B cell (primary cell): Measurements from ENCODE around the gene TGFBR2. TPM values are rescaled to one million over a fixed set of nuclear protein-coding genes. Genes with fewer than 3 reads are reported as not detected.

Source experiments
- ATAC-seq: fragments of 200-7000 bp; cut with Tn5 transposase; one replicate; pipeline ENCODE4 v1.10.0; 2021; ENCODE audit warnings: low read depth, mild to moderate bottlenecking, moderate number of reproducible peaks, moderate library complexity
- CTCF ChIA-PET: fragments of 350-600 bp; sonication (Branson Sonifier 250); formaldehyde crosslinking; loops from one replicate; lab custom pipeline; 2021; ENCODE audit warnings: antibody characterized with exemption, inconsistent platforms; lab: Charles Lee
- POLR2A ChIA-PET: fragments of 350-600 bp; sonication (Branson Sonifier 250); formaldehyde crosslinking; loops from one replicate; lab custom pipeline; 2021; ENCODE audit warnings: antibody characterized with exemption; lab: Charles Lee
- DNase-seq: peaks from one replicate; pipeline ENCODE4 v3.0.0; 2013
- H2AFZ ChIP-seq: 2 replicates; pipeline ENCODE4 v1.6.1; 2012; ENCODE audit warnings: mild to moderate bottlenecking, low read depth, low read length; ENCODE audit not compliant: insufficient read depth, poor library complexity, severe bottlenecking
- H3K27ac ChIP-seq, 2 donors: 1 replicate in 1 of 2; 2 replicates in 1 of 2; pipeline ENCODE4 v1.5.1; 2012 to 2013; ENCODE audit warnings: low read length in 2 of 2, mild to moderate bottlenecking in 2 of 2, moderate library complexity in 1 of 2
- H3K27me3 ChIP-seq, 4 experiments: fragments of 200-600 bp in 1 of 4; sonication (generic) in 1 of 4; replicated peaks in 1 of 4; 1 replicate in 2 of 4; 2 replicates in 2 of 4; pipeline versions ENCODE4 v1.6.1 to v1.7.0; 2013 to 2016; ENCODE audit warnings: low read length in 3 of 4, mild to moderate bottlenecking in 2 of 4, mixed read lengths in 1 of 4, moderate library complexity in 1 of 4; ENCODE audit not compliant: insufficient read depth in 4 of 4, control insufficient read depth in 3 of 4; ENCODE audit errors: control extremely low read depth in 1 of 4
- H3K36me3 ChIP-seq, 2 experiments: replicated peaks in 1 of 2; 1 replicate in 1 of 2; 2 replicates in 1 of 2; pipeline versions ENCODE4 v1.6.1 to v1.7.1; 2013; ENCODE audit warnings: low read length in 1 of 2; ENCODE audit not compliant: insufficient read depth in 2 of 2, control insufficient read depth in 1 of 2; ENCODE audit errors: control extremely low read depth in 1 of 2, extremely low read depth in 1 of 2
- H3K4me1 ChIP-seq, 2 donors: fragments of 200-600 bp in 1 of 2; sonication (generic) in 1 of 2; 1 replicate in 1 of 2; 2 replicates in 1 of 2; pipeline versions ENCODE4 v1.5.1 to v1.6.1; 2013 to 2017; ENCODE audit warnings: low read length in 2 of 2; ENCODE audit not compliant: control insufficient read depth in 2 of 2, insufficient read depth in 2 of 2
- H3K4me2 ChIP-seq: replicated peaks from 2 replicates; pipeline ENCODE3; 2012; ENCODE audit warnings: mild to moderate bottlenecking, low read depth, low read length; ENCODE audit not compliant: poor library complexity, severe bottlenecking
- H3K4me3 ChIP-seq, 5 experiments: fragments of 200-600 bp in 1 of 5; sonication (generic) in 1 of 5; 1 replicate in 3 of 5; 2 replicates in 2 of 5; pipeline versions ENCODE4 v1.5.1 to v1.7.0; 2011 to 2016; ENCODE audit warnings: low read length in 4 of 5, mild to moderate bottlenecking in 4 of 5, low read depth in 2 of 5, control low read depth in 1 of 5, moderate library complexity in 1 of 5; ENCODE audit not compliant: insufficient read depth in 1 of 5; ENCODE audit errors: control extremely low read depth in 1 of 5, extremely low read depth in 1 of 5
- H3K79me2 ChIP-seq: fragments of 200-600 bp; sonication (generic); one replicate; pipeline ENCODE4 v1.6.0; 2016; ENCODE audit warnings: low read length; ENCODE audit not compliant: control insufficient read depth, insufficient read depth
- H3K9ac ChIP-seq: fragments of 200-600 bp; sonication (generic); 2 replicates; pipeline ENCODE4 v1.6.1; 2017; ENCODE audit warnings: mild to moderate bottlenecking, low read length, moderate library complexity
- H3K9me3 ChIP-seq, 3 donors: one replicate each; pipeline versions ENCODE4 v1.6.1 to v1.7.1; 2013; ENCODE audit warnings: low read length in 2 of 3; ENCODE audit not compliant: control insufficient read depth in 2 of 3, insufficient read depth in 1 of 3; ENCODE audit errors: control extremely low read depth in 1 of 3
- H4K20me1 ChIP-seq: 2 replicates; pipeline ENCODE4 v1.6.0; 2012; ENCODE audit warnings: mild to moderate bottlenecking, low read length; ENCODE audit not compliant: insufficient read depth, control insufficient read depth, poor library complexity, severe bottlenecking
- H3K27ac Mint-ChIP-seq: one replicate; pipeline ENCODE4 v1.8.0; 2021; ENCODE audit warnings: mixed read lengths
- H3K27me3 Mint-ChIP-seq: one replicate; pipeline ENCODE4 v1.8.0; 2021; ENCODE audit warnings: mixed read lengths
- H3K4me1 Mint-ChIP-seq: one replicate; pipeline ENCODE4 v1.8.0; 2021; ENCODE audit warnings: mixed read lengths
- H3K4me3 Mint-ChIP-seq: one replicate; pipeline ENCODE4 v1.8.0; 2021; ENCODE audit warnings: mixed read lengths
- H3K9me3 Mint-ChIP-seq: one replicate; pipeline ENCODE4 v1.8.0; 2022; ENCODE audit warnings: mixed read lengths; ENCODE audit not compliant: insufficient read depth
- CTCF ChIP-seq: fragments of 200-600 bp; IDR thresholded peaks from one replicate; pipeline ENCODE4 v1.8.0; 2022; ENCODE audit warnings: antibody characterized with exemption, mild to moderate bottlenecking
- EZH2 ChIP-seq: IDR thresholded peaks from 2 replicates; pipeline ENCODE4 v1.6.1; 2012; ENCODE audit warnings: borderline replicate concordance, low read depth, mild to moderate bottlenecking, moderate library complexity, low read length; ENCODE audit not compliant: insufficient read depth, poor library complexity, severe bottlenecking
- WGBS: methylation state at CpG from one replicate; pipeline ENCODE4 v1.1.5; 2013; ENCODE audit warnings: missing lambda C conversion rate; ENCODE audit not compliant: insufficient coverage; 5-methylcytosine and 5-hydroxymethylcytosine counted together
- intact Hi-C: fragments of 100-400 bp; cut with micrococcal nuclease; formaldehyde crosslinking; loops from one replicate; pipeline ENCODE4 v1.10.0; 2022
- polyA plus RNA-seq: library from polyadenylated mRNA; depleted of rRNA; stranded (reverse); fragments of >200 nt; gene quantifications from 2 replicates; pipeline ENCODE4 v1.2.3, GENCODE V29; 2012
- total RNA-seq, 2 donors: library from RNA; stranded (reverse); fragments of 120-200 nt in 1 of 2; gene quantifications; 1 replicate in 1 of 2; 2 replicates in 1 of 2; pipeline versions ENCODE4 v1.2.3 to v1.2.4, GENCODE V29; 2013 to 2022

Gene TGFBR2
- total and polyA plus RNA-seq, 2 donors (not counting 1 experiment from before 2014, with no cell fraction given) = 68.7 to 189 TPM

- Histone ChIP-seq H2AFZ (peak overlapping the region; percentile 10), H3K4me2 (no peak overlapping the region), H3K9ac (no peak overlapping the region), H4K20me1 (no peaks in the 10 kb centered on the region), H3K27me3 (no peaks in the 10 kb centered on the region), H3K9me3 (no peaks in the 10 kb centered on the region), H3K36me3 (no peaks in the 10 kb centered on the region), H3K27ac (no peak overlapping the region), H3K4me1 (no peaks in the 10 kb centered on the region), H3K79me2 (no peaks in the 10 kb centered on the region), H3K4me3 (no peak overlapping the region)
- Mint-ChIP-seq H3K4me1 (no peaks in the 10 kb centered on the region), H3K27me3 (peaks cover 8% of the 10 kb centered on the region), H3K4me3 (no peak overlapping the region), H3K27ac (no peak overlapping the region), H3K9me3 (no peaks in the 10 kb centered on the region)
- intact Hi-C loops = no loop called here
- ChIA-PET POLR2A (no interaction called here), CTCF (no interaction called here)
- no CpG with 5 or more reads among the region's 2 CpGs for WGBS
- DNase-seq (no peak), ATAC-seq (no peak)
- TF ChIP-seq EZH2 (no peak), CTCF (no peak)
These were observed 123.1 kb downstream of the TGFBR2 start for GRCh38 chr3:30729512-30729911.

GRCh38 chr3:30729936-30730335 is 123.5 kb downstream of the TGFBR2 start:
- Mint-ChIP-seq H3K27ac (no peak overlapping the region), H3K4me1 (no peaks in the 10 kb centered on the region)
- CTCF ChIA-PET = no interaction called here

More at GRCh38 chr3:30729936-30730335, 123.5 kb downstream of the TGFBR2 start:
- POLR2A ChIA-PET = no interaction called here
- H3K4me3 Mint-ChIP-seq = no peak overlapping the region
- no peak overlapping the region for H3K9ac ChIP-seq
- DNase-seq (no peak), ATAC-seq (no peak)
- no peak overlapping the region for H2AFZ ChIP-seq
- H3K36me3 ChIP-seq = no peaks in the 10 kb centered on the region
- no peaks in the 10 kb centered on the region for H3K27me3 ChIP-seq
- H3K4me3 ChIP-seq = no peak overlapping the region
- H4K20me1 ChIP-seq = no peaks in the 10 kb centered on the region
- H3K9me3 Mint-ChIP-seq = no peaks in the 10 kb centered on the region
- intact Hi-C loops = no loop called here
- no peak overlapping the region for H3K27ac ChIP-seq
- no peaks in the 10 kb centered on the region for H3K9me3 ChIP-seq
- H3K79me2 ChIP-seq = no peaks in the 10 kb centered on the region
- H3K27me3 Mint-ChIP-seq = peaks cover 11% of the 10 kb centered on the region
- TF ChIP-seq CTCF (no peak), EZH2 (no peak)
- H3K4me1 ChIP-seq = no peaks in the 10 kb centered on the region
- H3K4me2 ChIP-seq = no peak overlapping the region
